ENCODE data around the gene SRSF9. TPM values are rescaled to one million over a fixed set of nuclear protein-coding genes. Genes with fewer than 3 reads are reported as not detected.
A peak's percentile ranks its signal among the peaks of the same experiment; 100 is the strongest.

The SRSF9 gene
- total RNA-seq, 1 experiment from 2014 or later: 302 TPM

DNA sequence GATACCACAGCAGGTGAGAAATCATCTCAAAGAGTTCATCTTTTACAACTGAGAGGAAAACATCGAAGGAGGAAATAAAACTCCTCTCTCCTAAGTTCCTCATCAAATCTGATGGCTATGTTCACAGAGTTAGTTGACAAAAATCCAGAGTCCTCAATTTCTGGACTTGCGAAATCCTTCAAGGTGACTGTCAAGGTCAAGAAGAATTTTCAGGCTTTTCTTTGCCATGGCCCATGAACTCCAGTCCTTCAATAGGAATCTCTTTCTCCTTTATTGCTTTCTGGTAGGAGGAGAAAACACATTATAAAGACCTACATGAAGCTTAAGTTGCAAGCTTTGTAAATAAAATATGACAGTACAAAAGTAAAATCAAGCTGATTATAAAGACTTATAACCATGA, 24.9 kb downstream of the SRSF9 start:
- H3K79me2 ChIP-seq (ENCODE audit: insufficient read depth, low read length): peaks cover 14% of the 10 kb centered on the region; the same call in 1 of the 2 replicates

More for the DNA sequence above, 24.9 kb downstream of the SRSF9 start:
- H4K20me1 ChIP-seq (ENCODE audit: control insufficient read depth, insufficient read depth, insufficient read length): no peaks in the 10 kb centered on the region
- no peak overlapping the region for H2AK5ac ChIP-seq (ENCODE audit: insufficient read length, low read length)
- no peaks in the 10 kb centered on the region for H3K27me3 ChIP-seq (ENCODE audit: insufficient read depth, low read length)
- H3T11ph ChIP-seq (ENCODE audit: low read length): no peak overlapping the region
- H2BK20ac ChIP-seq (ENCODE audit: low read depth, low read length, poor library complexity, severe bottlenecking): no peak overlapping the region
- H4K5ac ChIP-seq (ENCODE audit: insufficient read length, low read depth, low read length): no peak overlapping the region
- H3K4me3 Mint-ChIP-seq: peak overlapping the region; percentile 98 to 99
- no peak overlapping the region for H3K14ac ChIP-seq (ENCODE audit: insufficient read depth, low read length)
- no peak overlapping the region for H3K27ac Mint-ChIP-seq
- H4K91ac ChIP-seq (ENCODE audit: insufficient read length, low read depth, low read length): no peak overlapping the region
- TF ChIP-seq, protein P1, sequence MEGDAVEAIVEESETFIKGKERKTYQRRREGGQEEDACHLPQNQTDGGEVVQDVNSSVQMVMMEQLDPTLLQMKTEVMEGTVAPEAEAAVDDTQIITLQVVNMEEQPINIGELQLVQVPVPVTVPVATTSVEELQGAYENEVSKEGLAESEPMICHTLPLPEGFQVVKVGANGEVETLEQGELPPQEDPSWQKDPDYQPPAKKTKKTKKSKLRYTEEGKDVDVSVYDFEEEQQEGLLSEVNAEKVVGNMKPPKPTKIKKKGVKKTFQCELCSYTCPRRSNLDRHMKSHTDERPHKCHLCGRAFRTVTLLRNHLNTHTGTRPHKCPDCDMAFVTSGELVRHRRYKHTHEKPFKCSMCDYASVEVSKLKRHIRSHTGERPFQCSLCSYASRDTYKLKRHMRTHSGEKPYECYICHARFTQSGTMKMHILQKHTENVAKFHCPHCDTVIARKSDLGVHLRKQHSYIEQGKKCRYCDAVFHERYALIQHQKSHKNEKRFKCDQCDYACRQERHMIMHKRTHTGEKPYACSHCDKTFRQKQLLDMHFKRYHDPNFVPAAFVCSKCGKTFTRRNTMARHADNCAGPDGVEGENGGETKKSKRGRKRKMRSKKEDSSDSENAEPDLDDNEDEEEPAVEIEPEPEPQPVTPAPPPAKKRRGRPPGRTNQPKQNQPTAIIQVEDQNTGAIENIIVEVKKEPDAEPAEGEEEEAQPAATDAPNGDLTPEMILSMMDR (conservative IDR thresholded peaks at IDR 0.05): no peak
- H3K23ac ChIP-seq (ENCODE audit: insufficient read length, low read depth, low read length): no peak overlapping the region
- H3K23me2 ChIP-seq (ENCODE audit: insufficient read length, low read depth, low read length, poor library complexity, severe bottlenecking): peaks cover 6% of the 10 kb centered on the region
- no peak overlapping the region for H3K56ac ChIP-seq (ENCODE audit: insufficient read length, low read depth, low read length)
- H3K9ac ChIP-seq (ENCODE audit: extremely low read depth, insufficient read length, low read length): no peak overlapping the region
- peaks cover 0 to 5% of the 10 kb centered on the region in 2 experiments; a peak in 2 of 5 replicates for H3K9me3 Mint-ChIP-seq
- H3K79me1 ChIP-seq (ENCODE audit: insufficient read depth, low read depth, low read length, poor library complexity, severe bottlenecking): peaks cover 8% of the 10 kb centered on the region
- DNase-seq: no peak
- H3K36me3 Mint-ChIP-seq (ENCODE audit: insufficient read depth in 1 of 3, low read depth in 3 of 3): peaks cover 29 to 70% (median 57%) of the 10 kb centered on the region in 3 experiments; a peak in 6 of 7 replicates
- H4K8ac ChIP-seq (replicated peaks; ENCODE audit: insufficient read length, low read depth, low read length): no peak overlapping the region
- H3K27ac ChIP-seq (ENCODE audit: insufficient read length, low read depth, low read length): no peak overlapping the region
- H2BK120ac ChIP-seq (ENCODE audit: low read depth, low read length, poor library complexity, severe bottlenecking): no peak overlapping the region
- no peaks in the 10 kb centered on the region; the same call in 1 of the 2 replicates for H3K4me1 ChIP-seq (ENCODE audit: insufficient read depth, low read length)
- no peak overlapping the region for H3K18ac ChIP-seq (ENCODE audit: insufficient read length, low read depth, low read length)
- H3K4me2 ChIP-seq (ENCODE audit: insufficient read depth, insufficient read length, low read length): peak overlapping the region; percentile 94
- H3K9me3 ChIP-seq (ENCODE audit: control insufficient read depth, low read depth, low read length): no peaks in the 10 kb centered on the region
- H2BK5ac ChIP-seq (ENCODE audit: insufficient read length, low read length): no peak overlapping the region
- H2BK15ac ChIP-seq (ENCODE audit: low read depth, low read length): no peak overlapping the region
- H3K4me1 Mint-ChIP-seq: peaks cover 12 to 20% of the 10 kb centered on the region in 2 experiments
- H2BK12ac ChIP-seq (ENCODE audit: insufficient read length, low read depth, low read length): no peak overlapping the region
- no peaks in the 10 kb centered on the region; the same call in 1 of the 2 replicates for H3K27me3 Mint-ChIP-seq (ENCODE audit: low read depth)
- no CpG with 5 or more reads among the region's 2 CpGs for WGBS (ENCODE audit: extremely low coverage, insufficient read length, low lambda C conversion rate)
- H2AFZ ChIP-seq (ENCODE audit: low read length): no peak overlapping the region
- H3K4ac ChIP-seq (ENCODE audit: low read depth, low read length): no peak overlapping the region

All from H9 (cell line).